NCI-H460 (cell line): ENCODE data around the gene EEF1AKMT2. TPM values are rescaled to one million over a fixed set of nuclear protein-coding genes. Genes with fewer than 3 reads are reported as not detected.

Source experiments
- small RNA-seq, 2 experiments: library from RNA; depleted of rRNA; stranded (forward); fragments of <200 nt; gene quantifications; one replicate each; pipeline ENCODE3, GENCODE V24; 2014
- total RNA-seq: library from RNA; depleted of rRNA; stranded (reverse); fragments of >200 nt; shearing (Covaris generic); gene quantifications from 2 replicates; pipeline ENCODE4 v1.2.3, GENCODE V29; 2014; rRNA removed

Gene EEF1AKMT2
- total RNA-seq, 1 experiment from 2014 or later: 44.3 TPM

Small RNAs within 50 kb of the gene (small RNA-seq; reads per million reads assigned to genes)
- 0 reads per million in 2 experiments for gene RF00019

Other genes with a start within 250 kb of the EEF1AKMT2 start
- 10.0 and 10.8 TPM in 2 replicates for gene FAM53B, start 47.5 kb downstream of the EEF1AKMT2 start, total RNA-seq
- 19.5 and 23.9 TPM in 2 replicates for gene ABRAXAS2, start 9.9 kb upstream of the EEF1AKMT2 start, total RNA-seq
- gene ZRANB1, start 150.2 kb upstream of the EEF1AKMT2 start, total RNA-seq: 27.6 and 30.5 TPM in 2 replicates